ENCODE measurements around the gene NEAT1.

Gene NEAT1

GRCh38 chr11:65486570-65487466, 64.2 kb downstream of the NEAT1 start:
- no peak for DNase-seq (ENCODE audit: low spot score)

- no peak for DNase-seq (ENCODE audit: low spot score)
Measured at GRCh38 chr11:65487467-65488272, 65.1 kb downstream of the NEAT1 start.

DNA sequence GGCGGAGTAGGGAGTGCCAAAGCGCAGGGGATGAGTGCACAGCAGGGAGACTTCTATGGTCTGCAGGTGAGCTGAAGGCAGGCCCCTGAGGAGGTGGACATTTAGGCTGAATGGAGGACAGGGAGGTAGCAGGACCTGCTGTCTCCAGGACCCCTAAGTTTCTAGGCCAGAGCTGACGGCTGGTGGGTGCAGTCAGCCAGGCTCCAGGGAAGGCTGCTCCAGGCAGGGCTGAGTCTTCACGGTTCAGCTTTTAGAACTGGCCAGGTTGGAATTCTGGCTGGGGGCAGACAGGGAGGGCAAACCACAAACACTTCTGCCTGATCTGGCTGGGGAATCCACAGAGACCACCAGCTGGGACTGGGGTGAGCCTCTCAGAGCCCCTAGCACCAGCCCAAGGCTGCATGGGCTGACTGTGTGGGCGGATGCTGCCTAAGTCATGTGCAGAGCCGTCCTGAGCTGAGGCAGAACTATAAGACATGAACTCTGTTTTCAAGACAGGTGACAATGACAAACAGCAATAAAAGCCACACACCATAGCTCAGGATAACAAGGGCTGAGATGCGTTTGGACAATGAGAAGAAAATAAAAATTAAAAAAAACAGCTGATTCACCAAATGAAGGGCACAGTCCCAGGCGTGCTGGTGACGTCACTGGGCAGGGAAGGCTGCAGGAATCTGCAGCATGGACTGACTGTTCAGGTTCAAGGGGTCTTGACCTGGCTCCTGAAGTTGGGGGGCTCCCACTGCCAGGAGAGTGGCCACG, 65.9 kb downstream of the NEAT1 start:
- no peak for DNase-seq (ENCODE audit: low spot score)

- no peak for DNase-seq (ENCODE audit: low spot score)
Measured at GRCh38 chr11:65489035-65489705, 66.6 kb downstream of the NEAT1 start.

- DNase-seq (ENCODE audit: low spot score), result no peak
Measured at GRCh38 chr11:65489706-65490320, 67.2 kb downstream of the NEAT1 start.

GRCh38 chr11:65491163-65491465, 68.5 kb downstream of the NEAT1 start:
- no peak for DNase-seq (ENCODE audit: low spot score)

DNA sequence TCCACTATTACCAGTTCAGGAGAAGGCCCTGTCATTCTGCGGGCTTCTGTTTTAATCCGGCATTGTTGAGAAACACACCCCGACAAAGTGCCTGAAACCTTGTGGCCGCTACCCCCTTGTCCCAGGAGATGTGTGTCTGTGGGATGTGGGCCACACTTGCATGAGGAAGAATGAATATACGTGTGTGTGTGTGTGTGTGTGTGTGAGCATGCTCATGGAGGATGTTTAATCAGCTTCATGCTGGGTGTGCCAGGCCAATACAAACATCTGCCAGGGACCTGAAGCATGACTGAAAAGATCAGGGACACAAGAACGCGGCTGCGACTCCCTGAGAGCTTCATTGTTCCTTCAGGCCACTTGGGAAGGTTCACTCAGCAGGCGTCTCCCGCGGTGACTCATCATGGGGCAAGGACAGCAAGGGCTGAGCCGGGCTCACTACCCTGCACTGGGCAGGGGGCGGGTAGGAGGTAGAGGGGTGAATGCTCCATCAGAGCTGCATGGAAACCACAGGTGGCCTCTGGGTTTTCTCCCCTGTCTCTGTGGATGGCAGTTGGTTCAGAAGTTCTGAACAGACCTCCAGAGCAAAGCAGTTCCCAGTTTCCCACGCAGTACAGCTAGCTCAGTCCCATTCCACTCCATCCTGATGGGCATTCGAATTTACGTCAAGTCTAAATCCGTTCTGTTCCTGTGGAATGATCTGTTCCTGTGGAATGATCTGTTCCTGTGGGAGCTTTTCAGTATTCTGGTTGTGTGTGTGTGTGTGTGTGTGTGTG, 69.2 kb downstream of the NEAT1 start:
- DNase-seq (ENCODE audit: low spot score), result no peak

- no peak for DNase-seq (ENCODE audit: low spot score)
Measured at GRCh38 chr11:65492387-65492636, 69.7 kb downstream of the NEAT1 start.

DNA sequence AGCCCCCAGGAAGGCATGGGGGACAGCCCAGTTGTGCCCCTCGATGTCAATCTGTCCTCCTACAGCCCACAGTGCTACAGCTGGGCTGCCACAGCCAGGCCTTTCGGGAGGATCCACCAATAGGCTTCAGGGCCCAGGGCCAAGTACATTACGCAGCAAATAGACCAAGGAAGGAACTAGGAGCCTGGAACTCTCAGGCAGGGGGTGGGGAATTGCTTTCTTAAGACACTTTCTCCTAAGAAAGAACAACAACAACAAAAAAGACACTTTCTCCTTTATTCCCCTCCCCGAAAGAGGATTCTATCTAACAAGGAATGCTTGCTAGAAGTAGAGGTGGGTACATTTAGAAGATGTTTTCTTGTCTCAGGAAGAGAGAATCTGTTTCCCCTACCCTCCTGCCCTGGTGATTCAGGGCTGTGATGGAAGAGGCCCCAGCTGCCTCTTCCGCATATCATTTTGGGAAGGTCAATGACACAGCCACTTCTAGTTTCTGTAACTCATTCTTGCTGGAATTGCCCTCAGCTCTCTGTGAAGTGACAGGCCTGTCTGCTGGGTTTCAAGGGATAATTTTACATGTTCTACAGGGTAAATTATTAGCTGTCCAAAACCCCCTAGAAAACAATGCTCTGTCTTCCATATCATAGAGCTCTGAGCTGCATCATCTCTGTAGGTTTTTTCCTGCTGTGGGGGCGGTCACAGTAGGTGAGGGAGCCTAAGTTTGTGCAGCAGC, 70.2 kb downstream of the NEAT1 start:
- no peak for DNase-seq (ENCODE audit: low spot score)

DNA sequence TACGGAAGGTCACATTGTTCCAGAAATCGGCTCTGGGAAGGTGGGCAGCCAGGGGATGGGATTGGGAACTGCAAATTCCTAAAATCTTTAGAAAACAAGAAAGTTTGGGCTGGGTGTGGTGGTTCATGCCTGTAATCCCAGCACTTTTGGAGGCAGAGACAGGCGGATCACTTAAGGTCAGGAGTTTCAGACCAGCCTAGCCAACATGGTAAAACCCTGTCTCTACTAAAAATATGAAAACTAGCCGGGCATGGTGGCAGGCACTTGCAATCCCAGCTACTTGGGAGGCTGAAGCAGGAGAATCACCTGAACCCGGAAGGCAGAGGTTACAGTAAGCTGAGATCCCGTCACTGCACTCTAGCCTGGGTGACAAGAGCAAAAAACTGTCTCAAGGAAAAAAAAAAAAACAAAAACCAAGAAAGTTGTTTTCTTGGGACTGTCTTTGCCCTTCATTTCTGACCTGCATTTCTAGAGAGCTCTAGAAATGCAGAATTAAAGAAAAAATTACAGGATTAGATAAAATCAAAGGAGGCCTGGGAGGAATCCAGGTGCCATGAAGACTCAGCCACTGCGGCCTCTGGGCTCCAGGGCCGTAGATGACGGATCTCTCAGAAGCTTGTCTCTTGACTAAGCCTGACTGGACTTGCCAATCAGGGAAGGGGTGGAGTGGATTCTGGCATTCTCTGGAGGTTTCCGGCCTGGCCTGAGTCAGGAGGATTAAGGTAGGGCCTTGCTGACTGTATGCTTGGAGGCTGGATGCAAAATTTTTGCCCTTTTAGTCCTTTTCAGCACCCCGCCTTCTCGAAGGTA, 71.0 kb downstream of the NEAT1 start:
- no peak for DNase-seq (ENCODE audit: low spot score)

Data from activated CD4-positive, alpha-beta T cell treated with anti-CD3 and anti-CD28 coated beads, Interleukin-2, Interleukin-4, amounts not matched to agents 100 ng/mL and 50 ng/mL, durations not matched to agents 16 hours and 8 hours (primary cell).